GM08714 (cell line): ENCODE data around the gene LAMC1.

ENCODE experiments used
- H3K4me3 ChIP-seq: fragments of 200-500 bp; sonication (Bioruptor generic); 2 replicates; pipeline ENCODE4 v1.5.1; 2014; ENCODE audit warnings: mild to moderate bottlenecking, low read length, inconsistent platforms
- ZNF274 ChIP-seq: IDR thresholded peaks from 2 replicates; pipeline ENCODE4 v1.6.1; 2012; ENCODE audit warnings: mild to moderate bottlenecking, low read depth, low read length

LAMC1 gene

DNA sequence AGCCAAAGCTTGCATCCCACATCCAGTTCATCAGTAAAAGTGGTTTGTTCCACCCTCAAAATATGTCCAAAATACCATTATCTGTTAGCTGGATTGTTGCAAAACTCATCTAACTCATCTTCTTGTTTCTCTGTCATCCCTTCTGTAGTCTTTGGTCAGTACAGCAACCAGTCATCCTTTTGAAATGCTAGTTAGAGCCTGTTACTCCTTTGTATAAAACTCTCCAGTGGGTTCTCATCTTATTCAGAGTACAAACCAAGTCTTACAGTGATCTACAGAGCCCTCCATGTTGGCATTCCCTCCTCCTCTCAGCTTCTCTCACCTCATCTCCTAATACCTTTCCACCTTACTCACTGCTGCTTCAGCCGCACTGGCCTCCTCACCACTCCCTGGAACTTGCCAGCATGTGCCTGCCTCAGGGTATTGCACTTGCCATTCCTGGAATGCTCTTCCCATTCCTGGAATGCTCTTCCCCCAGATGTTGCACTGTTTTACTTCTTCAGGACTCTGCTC, 70.6 kb downstream of the LAMC1 start:
- H3K4me3 ChIP-seq: no peak overlapping the region
- no peak for TF ChIP-seq ZNF274

DNA sequence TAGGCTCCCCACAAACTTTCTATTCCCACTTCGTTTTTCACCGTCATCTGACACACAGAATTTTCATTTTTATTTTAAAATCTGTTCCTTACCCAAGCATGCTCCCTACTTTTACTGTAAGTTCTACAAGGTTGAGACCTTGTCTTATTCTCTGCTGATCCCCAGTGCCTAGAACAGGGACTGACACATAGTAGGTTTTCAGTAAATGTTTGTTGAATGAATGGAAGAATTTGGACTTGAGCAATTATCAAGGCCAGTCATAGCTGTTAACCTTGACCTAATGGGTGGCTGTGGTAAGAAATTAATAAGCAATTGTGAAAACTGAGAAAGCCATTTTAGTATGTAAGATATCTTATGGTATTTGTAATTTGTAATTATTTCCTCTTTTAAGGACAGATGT, 71.1 kb downstream of the LAMC1 start:
- no peak overlapping the region for H3K4me3 ChIP-seq
- no peak for TF ChIP-seq ZNF274

DNA sequence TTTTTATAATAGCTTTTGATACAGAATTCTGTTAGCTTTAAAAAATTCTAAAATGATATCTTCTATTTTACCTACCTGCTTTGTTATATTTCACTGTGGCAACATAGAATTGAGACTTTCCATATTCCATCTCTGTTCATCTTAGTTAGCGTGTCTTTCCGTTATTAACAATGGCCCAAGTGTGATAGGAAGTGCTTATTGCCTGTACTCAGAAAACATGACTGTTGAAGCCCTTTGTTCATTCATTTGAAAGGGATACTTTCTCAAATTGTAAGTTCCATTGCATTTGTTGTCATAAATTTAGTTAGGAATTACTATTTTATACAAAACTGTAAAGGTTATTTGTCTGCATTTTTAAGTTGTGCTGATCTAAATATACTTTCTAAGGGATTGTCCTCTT, 73.1 kb downstream of the LAMC1 start:
- no peak overlapping the region for H3K4me3 ChIP-seq
- no peak for TF ChIP-seq ZNF274

DNA sequence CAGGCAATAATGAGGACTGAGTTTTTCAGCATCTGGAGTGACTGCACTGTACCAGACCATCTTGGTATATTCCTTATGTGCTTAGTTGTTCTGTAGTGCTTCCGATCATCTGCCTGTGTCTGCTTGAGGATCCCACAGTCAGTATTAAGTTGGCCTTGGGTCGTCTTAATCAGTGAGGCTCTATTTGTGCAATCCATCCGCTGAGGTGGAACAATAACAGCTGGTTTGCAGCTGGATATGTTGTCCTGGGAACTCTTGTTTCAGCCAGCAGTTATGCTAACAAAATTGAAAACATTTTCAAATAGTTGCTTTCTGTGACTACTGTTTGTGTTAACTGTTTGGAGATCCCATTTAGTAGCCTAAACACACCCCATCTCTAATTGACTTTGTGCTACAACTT, 73.7 kb downstream of the LAMC1 start:
- no peak for TF ChIP-seq ZNF274
- H3K4me3 ChIP-seq: no peak overlapping the region

DNA sequence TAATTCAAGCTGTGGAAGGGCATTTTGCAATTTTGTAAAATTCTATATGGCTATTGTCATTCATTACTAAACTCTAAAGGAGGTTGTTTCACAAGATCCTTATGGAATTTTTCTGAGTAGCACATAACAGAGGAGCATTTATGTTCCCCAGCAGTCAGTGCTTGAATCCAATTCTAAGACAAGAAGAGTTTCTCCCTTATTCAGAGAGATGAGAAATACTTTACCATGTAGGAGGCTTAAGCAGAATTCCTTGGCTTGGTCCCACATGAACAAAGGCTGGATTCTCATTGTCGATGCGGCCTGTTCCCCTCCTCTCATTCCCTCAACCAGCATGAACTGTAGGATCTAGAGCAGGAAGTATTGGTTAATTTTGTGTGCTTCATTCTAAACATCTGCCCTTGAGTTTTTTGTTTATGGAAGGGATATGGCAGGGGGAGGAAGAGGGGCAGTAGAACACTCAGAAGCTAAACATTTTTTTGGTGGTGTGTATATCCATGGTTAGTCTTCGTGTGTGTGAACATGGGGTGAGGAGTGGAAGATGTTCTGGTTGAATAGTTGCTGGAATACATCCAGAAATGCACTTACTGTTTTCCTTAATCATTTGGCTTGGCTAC, 74.3 kb downstream of the LAMC1 start:
- no peak overlapping the region for H3K4me3 ChIP-seq
- TF ChIP-seq ZNF274: no peak

DNA sequence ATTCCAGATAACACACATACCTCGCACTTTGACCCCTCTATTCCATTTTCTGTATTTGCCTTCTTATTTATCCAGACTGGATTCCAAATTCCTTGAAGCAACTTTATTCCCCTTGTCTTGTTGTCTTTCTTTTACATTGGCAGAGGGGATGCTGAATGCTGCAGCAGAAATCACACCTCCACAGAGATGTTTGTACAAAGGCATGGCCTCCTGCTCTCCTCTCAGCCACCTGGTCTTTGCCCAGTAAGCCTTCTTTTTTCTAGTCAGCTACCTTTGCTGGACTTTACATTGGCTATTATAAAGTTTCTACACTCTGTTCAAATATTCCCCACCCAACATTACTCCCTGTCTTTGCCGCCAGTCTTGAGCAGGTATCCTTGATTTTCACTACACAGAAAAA, 75.1 kb downstream of the LAMC1 start:
- H3K4me3 ChIP-seq: no peak overlapping the region
- TF ChIP-seq ZNF274: no peak

DNA sequence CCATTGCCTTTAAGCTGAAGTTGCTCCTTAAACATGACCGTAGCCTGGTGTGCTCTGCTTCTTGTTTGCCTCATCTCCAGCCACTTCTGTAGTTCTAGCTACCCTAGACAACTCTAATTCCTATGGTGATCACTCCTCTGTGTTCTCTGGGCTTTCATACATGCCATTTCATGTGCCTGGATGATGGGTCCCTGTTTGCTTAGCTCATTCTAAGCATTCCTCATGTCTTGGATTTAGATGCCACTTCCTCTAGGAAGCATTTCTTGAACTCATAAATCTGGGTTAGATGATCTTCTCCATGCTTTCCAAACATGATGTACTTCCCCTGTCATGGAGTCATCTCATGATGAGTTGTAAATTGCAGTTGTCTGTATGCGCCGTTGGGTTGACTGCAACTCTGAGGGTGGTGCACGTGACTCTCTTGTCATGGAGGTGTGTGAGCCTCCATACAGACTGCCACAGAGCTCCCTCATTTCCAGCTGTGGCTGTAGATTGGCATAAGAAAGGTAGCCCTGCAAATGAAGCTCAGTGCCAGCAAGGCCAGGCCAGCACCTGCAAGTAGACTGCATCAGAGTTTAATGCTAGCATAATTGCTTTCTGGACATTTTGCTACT, 77.2 kb downstream of the LAMC1 start:
- no peak for TF ChIP-seq ZNF274
- no peak overlapping the region for H3K4me3 ChIP-seq

DNA sequence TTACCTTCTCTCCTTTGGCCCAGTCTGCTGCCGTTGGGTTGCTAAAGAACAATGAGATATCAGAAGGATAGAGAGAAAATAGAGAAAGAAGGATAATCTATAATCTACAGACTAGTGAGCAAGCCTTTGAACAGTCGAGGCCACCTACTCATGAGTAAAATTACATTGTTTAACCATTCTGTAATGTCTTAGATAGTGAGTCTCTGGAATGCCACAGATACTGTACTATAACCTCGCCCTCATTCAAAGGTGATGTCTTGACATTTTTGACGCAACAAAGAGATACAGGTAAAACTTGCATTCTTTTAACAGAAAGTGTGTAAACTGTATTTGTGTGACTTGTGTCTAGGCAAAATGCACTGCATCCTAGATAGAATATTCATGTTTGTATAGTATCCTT, 77.9 kb downstream of the LAMC1 start:
- no peak overlapping the region for H3K4me3 ChIP-seq
- TF ChIP-seq ZNF274: no peak

DNA sequence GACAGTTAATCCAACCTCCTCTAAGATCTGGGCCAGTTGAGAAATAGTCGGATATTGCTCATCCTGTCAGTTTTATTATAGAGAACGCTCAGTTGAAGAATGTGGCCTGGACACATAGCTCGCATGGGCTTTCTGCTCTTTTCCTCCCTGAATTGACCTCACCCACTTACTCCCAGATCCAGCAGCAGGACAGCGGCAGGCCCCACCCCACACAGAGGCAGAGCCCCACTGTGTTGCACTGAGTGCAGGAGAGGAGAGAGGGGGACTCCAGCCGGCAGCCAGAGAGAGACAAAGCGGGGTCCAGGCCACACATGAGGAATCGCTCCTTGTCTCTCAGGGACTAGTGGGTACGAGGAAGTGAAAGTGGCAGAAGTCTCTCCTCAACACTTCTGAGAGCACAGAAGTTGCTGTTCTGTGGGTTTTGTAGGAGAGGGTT, 78.6 kb downstream of the LAMC1 start:
- no peak overlapping the region for H3K4me3 ChIP-seq
- TF ChIP-seq ZNF274: no peak

DNA sequence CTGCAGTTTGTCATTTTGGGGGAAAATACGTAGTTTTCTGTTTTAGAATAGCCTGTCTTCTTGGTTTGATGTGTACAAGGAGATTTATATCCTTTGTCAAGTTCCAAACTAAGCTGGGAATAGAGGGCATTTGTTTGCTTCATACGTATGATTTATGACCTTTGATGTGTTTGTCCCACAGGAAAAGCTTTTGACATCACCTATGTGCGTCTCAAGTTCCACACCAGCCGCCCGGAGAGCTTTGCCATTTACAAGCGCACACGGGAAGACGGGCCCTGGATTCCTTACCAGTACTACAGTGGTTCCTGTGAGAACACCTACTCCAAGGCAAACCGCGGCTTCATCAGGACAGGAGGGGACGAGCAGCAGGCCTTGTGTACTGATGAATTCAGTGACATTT, 79.9 kb downstream of the LAMC1 start:
- no peak for TF ChIP-seq ZNF274
- no peak overlapping the region for H3K4me3 ChIP-seq

DNA sequence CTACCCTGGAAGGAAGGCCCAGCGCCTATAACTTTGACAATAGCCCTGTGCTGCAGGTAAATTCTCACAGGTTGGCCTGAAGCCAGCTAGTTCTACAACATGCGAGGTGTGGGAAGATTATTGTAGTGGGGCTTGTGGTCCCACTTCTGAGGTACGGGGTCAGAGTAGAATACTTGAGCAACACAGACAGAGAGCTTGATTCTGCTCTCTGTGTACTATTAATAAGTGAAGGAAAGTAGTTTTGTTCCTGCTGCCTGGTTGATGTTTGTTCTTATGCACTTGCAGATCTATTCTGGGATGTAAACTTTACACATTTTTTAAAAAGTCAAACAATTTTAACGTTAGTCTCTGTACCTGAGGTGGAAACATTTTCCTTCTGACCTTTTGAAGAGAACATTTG, 80.4 kb downstream of the LAMC1 start:
- no peak overlapping the region for H3K4me3 ChIP-seq
- TF ChIP-seq ZNF274: no peak

DNA sequence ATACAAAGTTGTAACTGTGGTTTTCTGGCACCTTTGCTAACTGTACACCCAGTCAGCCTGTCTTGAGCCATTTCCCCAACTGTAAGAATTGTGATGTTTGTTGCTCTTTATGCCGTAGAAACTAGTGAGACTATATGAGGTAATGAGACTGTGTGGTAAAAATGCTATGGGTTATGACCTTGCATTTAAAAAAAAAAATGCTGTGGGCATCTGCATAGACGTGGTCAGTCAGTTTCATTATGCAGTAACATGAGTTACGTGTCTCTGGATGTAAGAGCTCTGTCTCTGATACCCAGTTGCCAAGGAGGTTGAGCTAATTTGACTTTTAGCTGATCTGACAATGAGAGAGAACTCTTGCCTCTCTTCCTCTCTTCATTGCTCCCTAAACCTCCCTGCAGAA, 82.2 kb downstream of the LAMC1 start:
- no peak for TF ChIP-seq ZNF274
- H3K4me3 ChIP-seq: no peak overlapping the region

DNA sequence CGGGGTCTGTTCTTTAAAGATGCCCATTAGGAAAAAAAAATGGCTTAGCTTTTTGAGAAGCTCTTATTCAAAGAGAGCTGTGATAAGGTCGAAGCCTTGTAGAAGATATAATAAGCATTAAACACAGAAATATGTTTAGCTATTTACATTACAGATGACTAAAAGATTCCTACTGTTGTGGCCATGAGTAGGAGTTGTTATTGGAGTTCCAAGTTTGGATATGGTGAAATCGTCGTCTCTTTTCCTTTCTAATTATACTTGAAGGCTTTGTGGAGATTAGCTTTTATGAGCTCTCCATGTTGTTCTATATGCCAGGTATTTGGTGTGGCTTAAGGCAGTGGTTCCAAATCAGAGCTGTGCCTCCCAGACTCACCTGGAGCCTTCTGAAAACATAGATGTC, 82.9 kb downstream of the LAMC1 start:
- TF ChIP-seq ZNF274: no peak
- H3K4me3 ChIP-seq: no peak overlapping the region

DNA sequence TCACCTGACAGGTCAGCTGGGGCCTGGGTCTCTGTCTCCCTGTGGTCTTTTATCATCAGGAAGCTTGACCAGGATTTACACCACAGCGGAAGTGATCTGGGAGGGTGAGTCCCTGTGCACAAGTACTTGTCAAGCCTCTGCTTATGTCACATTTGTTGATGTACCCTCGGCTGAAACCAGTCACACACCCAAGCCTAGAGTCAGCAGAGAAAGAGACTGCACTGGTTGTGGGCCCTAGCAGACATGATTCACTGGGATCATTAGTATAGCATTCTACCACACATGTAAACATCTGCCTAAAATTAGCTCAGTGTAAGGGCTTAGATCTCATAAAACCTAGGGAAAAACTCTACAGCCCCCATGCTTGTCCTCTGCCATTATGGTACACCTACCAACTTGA, 83.5 kb downstream of the LAMC1 start:
- H3K4me3 ChIP-seq: no peak overlapping the region
- no peak for TF ChIP-seq ZNF274

DNA sequence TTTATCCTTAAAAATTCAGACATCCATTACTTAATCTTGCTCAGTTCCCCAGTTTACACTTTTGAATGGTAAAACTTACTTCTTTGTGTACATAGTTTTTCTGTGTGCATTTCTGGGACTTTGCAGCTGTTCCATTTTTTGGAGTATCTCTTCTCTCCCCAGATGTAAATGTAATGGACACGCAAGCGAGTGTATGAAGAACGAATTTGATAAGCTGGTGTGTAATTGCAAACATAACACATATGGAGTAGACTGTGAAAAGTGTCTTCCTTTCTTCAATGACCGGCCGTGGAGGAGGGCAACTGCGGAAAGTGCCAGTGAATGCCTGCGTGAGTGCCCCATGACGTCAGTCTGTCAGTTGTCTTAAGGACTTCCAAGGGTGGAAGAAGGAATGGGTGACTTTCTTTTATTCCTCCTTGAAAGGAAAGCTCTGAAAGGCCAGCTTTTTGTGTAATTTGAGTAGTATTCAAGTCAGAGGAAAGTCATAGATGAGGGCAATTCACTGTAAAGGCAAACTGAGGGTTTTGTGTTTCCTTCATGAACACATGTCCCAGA, 87.2 kb downstream of the LAMC1 start:
- no peak overlapping the region for H3K4me3 ChIP-seq
- TF ChIP-seq ZNF274: no peak
